Embryonic facial prominence (tissue), 1 donor: ENCODE data around the gene HILPDA.
A peak's percentile ranks its signal among the peaks of the same experiment; 100 is the strongest.
"Not testable (repeated sequence)": the region's sequence is repeated elsewhere in the genome, so short reads cannot be mapped to it uniquely, and the experiment has no call there.

ENCODE experiments used
- DNase-seq: peaks from one replicate; pipeline ENCODE4 v3.0.0-alpha.2; 2016; ENCODE audit errors: extremely low spot score

The HILPDA gene

DNA sequence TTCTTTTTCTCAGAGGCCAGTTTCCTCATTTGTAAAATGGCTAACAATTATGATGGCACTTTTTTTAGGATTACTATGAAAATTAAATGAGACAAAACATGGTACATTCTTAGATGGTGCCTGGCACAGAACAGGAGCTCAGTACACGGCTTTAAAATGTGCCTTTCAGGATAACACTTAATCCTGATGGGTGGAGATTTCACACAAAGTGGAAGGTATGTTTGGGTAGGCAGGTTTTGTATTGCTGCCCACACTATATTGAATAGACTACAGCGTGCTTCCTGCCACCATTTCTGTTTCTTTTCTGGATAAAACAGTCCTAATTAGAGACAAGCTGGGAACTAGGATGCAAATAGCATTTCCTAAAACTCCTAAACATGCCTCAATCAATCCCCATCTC, 23.9 kb upstream of the HILPDA start:
- no peak for DNase-seq

DNA sequence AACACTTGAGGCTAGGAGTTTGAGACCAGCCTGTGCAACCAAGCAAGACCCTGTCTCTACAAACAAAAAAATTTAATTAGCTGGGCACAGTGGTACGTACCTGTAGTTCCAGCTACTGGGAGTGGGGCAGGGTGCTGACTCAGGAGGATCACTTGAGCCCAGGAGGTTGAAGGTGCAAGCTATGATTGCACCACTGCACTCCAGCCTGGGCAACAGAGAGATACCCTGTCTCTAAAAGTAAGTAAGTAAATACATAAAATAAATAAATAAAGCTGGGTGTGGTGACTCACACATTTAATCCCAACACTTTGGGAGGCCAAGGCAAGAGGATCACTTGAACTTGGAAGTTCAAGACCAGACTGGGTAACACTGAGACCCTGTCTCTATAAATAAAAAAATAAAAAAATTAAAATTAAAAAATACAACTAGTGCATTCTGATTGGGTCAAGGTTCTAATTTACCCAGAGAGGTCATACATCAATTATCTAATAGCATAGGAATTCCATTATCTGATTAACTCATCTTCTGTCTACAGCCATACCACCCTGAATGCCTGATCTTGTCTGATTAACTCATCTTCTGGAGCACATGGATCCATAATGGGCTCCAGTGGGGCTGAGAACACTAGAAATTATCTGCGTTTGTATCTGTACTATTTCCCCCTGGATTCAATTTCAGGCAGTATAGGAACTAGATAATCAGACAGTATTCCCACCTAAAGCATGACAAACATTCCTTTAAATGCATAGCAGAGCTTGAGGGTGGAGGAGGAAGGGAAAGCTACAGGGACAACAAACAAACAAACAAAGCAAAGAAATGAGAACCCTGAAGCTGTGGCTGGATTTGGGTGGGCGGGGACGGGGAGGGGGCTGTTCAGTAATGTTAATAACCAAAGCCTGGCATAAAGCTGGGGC, 21.0 kb upstream of the HILPDA start:
- DNase-seq: no peak

DNA sequence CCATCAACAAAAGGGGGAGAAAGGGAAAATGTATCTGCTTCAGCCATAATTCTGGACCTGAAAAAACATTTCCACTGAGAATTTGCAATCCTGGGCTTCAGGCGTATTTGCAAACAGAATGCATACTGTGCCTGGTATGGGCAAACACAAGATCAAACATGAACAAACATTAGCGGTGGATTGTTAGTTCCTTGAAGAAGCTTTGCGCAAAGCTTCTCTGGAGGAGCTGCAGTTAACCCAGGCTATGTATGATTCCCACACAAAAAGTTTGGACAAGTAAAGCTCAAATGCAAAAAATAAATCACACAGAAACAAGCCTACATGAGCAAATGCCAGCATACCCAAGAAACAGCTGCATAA, 20.4 kb upstream of the HILPDA start:
- DNase-seq: no peak

DNA sequence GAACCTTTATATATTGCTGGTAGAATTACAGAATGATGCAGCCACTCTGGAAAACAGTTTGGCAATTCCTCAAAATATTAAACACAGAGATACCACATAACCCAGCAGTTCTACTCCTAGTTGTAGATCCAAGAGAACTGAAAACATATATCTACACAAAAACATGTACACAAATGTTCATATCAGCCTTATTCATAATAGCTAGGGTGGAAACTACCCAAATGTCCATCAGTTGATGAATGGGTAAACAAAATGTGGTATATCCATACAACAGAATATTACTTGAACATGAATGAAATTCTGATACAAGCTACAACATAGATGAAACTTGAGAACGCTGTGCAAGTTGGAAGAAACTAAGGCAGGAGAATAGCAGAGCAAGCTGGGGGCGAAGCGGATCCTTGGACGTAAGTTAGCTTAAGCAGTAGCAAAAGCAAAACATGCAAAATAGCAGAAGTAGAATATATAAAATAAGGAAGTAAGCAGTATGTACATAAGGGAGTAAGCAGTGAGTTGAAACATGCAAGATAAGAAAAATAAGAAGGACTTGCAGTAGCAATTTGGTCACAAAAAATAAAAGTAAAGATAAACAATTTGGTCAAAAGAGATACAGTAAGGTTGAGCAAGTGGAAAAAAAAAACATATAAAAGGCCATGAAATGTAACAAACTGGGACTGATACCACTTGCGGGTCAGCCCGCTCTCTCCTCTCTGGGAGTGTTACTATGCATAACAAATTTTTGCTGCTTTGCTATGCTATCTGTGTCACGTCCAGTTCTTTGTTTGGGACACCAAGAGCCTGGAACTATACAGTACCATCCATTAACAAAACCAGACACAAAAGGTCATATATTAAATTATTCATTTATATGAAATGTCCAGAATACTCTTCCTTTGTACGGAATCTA, 18.0 kb upstream of the HILPDA start:
- DNase-seq: no peak

DNA sequence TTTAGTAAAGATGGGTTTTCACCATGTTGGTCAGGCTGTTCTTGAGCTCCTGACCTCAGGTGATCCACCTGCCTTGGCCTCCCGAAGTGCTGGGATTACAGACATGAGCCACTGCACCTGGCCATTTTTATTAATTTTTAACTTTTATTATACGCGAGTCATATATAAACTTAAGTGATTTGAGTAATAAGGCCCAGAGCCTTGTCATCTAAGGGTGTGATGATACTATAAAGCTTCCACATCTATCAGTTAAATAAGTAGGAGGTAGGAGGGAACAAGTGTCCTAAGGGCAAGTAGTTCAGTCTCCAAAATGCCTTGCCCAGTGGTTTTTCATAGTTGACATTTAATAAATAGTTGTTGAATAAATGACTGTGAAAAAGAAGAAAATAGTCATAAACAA, 13.3 kb upstream of the HILPDA start:
- no peak for DNase-seq

DNA sequence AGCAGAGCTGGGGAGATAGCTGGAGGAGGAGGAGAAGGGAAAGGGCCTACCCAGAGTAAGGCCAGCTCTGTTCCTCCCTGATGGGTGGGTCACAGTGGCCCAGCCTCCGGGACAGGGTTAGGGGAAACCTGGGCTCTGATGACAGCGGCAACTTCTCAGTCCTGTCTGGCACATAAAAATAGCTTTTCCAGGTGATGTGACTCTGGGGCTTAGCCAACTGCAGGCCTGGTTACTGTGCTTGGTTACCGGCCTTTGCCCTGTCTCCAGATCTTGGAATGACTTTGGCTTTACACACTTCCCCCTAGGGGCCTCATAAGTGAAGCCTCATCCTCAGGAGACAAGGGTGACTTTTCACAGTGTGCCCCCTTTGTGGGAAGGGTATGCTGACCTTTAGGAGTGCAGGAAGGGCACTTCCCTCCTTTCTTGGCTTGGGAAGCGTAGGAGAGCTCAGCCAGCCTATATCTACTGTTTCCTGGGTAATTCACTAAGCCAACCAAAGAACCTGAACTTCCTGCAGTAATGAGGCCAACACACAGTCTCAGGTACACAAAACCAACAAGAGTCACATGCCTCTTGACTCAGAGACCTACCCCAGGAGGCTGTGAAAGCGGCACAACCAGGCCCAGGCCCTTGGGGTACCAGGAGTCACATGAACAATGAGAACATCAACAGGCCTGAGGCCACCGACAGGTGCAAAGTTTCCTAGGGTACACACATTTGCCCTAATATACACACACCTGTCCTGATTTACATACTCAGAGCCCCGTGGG, 11.7 kb upstream of the HILPDA start:
- no peak for DNase-seq

DNA sequence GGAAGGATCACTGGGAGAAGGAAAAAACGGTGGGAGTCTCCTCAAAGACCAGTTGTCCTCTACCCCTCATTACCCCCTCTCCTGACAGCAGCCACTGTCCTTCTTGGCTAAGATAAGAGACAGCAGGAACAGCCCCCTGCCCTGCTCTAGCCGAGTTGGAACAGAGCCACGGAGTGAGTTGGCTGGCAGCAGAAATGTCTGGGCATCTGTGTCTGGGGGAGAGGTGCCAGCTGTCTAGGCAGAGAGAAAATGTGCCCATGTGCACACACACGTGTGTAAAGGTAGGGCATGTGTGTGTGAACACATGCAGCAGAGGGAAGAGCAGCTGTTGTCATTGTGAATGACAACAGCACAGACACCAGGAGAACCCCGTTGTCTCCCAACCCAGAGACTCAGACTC, 9.4 kb upstream of the HILPDA start:
- no peak for DNase-seq

DNA sequence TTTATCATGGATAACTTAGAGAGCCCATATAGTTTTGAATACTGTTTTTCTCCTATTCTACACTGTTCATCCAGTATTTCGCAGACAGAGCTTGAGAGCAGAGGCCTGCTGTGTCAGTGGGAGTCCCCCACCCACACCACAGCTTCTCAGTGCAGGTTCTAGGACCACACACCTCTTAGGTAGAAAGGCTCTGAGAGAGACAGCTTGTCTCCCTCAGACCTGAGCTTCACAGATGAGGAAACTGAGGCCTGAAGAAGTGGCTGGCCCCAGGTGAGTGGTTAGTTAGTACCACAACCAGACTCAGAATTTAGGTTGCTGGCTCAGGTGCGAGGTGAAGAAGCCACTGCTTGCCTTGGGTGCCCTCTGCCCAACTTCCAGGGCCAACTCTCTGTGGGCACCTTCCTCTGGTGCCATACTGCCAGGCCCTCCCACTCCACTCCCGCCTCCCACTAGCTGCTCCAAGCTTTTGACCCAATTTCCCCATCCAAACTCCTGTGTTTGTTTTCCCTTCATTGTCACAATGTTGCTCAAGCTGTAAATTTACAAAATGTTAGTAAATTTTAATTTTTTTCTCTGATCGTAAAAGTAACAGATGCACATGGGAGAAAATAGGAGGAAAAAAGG, 7.6 kb upstream of the HILPDA start:
- no peak for DNase-seq

DNA sequence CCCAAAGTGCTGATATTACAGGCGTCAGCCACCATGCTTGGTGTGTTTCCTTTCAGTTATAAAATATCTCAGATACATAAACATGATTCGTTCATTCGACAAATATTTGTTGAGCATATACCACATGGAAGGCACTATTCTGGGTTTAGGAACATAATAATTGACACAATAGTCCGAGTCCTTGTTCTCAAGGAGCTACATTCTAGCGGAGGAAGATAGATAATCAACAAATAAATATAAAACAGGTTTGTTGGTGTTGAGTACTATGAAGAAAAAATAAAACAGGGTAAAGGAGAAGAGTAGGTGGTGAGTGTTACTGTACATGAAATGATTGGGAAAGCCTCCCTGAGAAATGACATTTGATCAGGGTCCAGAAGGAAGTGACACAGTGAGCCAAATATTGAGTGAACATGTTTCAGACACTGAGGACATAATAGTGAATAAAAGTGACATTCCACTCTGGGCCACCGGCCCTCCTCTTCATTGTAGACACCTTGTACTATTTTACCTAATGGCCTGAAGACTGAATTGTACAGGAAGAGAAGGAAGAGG, 6.9 kb upstream of the HILPDA start:
- no peak for DNase-seq

DNA sequence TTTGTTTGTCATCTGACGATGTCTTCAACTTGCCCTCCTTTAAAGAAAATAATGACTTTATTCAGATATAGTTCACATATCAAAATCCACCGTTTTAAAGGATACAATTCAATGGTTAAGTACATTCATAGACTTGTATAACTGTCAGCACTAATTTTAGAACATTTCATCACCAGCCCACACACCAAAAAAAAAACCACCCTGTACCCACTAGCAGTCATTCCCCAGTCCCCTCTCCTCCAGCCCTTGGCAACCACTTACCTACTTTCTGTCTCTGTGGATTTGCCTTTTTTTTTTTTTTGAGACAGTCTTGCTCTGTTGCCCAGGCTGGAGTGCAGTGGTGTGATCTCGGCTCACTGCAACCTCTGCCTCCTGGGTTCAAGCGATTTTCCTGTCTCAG, 5.3 kb upstream of the HILPDA start:
- DNase-seq: no peak

DNA sequence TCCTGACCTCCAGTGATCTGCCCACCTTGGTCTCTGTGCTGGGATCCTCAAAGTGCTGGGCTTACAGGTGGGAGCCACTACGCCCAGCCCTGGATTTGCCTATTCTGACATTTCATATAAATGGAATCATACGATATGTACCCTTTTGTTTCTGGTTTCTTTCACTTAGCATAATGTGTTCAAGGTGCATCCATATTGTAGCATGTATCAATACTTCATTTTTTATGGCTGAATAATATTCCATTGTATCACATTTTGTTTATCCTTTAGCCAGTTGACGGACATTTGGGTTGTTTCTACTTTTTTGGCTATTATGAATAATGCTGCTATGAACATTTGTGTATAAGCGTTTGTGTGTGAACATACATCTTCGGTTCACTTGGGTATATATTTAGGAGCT, 4.8 kb upstream of the HILPDA start:
- DNase-seq: no peak

DNA sequence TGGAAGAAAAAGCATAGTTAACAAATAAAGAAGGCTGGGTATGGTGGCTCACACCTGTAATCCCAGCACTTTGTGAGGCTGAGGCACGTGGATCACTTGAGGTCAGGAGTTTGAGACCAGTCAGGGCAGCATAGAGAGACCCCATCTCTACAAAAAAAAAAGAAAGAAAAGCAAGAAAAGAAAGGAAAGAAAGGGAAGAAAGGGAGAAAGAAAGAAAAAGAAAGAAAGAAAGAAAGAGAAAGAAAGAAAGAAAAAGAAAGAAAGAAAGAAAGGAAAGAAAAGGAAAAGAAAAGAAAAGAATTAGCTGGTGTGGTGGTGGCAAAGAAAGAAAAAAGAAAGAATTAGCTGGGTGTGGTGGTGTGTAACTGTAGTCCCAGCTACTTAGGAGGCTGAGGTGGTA, 3.1 kb upstream of the HILPDA start:
- no peak for DNase-seq

DNA sequence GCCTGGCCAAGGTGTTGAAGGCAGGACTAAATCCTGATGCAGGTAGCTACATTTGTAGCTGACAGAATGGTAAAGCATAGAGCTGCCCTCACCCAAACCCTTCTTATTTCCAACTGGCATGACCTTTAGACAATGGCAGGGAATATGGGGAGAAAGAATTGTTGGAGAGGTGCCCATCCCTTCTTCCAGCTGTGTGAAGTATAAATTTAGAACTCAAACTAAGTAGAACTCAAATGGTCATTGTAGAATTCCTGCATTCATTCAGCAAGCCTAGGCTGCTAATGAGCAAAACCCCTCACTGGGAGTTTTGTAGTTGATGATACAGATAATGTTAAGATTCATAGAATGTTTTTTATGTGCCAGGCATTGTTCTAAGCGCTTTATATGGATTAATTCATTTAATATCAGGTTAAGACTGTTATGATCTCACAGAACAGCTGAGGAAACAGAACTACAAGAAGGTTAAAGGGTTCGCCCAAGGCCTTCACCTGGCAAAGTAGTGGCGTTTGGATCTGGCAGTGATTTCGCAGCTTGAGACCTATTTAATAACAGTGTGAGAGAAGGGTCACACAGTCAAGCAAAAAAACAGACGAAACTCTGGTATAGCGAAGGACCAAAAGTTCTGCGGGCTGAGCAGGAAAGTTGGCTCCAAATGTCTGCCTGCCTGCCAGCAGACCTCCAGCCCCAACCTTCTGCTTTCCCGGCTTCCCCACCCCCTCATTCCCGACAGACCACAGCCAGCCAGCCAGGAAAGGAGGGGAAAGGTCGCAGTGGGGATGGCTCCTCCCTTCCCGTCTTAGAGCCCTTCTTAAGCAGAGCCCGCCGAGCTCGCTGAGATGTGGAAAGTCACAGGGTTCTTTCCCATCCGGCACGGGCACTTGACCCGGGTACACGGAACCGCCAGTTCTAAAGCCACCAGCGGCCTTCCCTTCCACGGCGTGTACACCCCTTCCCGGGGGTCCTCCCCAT, 1.6 kb upstream of the HILPDA start:
- peak; percentile 89 for DNase-seq

DNA sequence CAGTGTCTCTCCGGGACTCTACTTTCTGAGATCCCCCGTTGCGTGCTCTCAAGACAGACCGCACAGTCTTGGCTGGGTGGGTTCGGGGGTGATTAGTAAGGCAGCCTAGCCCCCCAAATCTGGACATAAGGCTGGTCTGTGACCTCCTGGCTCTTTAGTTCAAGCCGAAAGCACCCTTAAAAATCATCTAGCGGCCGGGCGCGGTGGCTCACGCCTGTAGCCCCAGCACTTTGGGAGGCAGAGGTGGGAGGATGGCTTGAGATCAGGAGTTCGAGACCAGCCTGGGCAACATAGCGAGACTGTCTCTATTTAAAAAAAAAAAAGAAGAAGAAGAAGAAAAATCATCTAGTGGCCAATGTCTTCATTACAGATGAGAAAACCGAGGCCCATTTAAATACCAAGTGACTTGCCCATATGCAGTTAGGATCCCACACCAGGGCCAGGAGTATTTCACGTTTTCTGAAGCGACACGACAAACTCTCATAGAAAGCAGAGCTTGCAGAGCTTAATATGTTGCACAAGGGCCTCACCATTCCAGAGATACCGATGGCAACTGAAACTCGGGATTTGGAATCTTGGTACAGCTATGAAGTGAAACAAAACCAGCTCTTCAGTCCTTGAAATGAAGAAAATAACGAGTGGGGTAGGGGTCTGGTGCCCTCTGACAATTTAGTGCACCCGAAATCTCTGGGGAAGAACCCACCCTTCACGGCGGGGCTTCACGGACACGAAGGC, 703 bp upstream of the HILPDA start:
- DNase-seq: no peak

DNA sequence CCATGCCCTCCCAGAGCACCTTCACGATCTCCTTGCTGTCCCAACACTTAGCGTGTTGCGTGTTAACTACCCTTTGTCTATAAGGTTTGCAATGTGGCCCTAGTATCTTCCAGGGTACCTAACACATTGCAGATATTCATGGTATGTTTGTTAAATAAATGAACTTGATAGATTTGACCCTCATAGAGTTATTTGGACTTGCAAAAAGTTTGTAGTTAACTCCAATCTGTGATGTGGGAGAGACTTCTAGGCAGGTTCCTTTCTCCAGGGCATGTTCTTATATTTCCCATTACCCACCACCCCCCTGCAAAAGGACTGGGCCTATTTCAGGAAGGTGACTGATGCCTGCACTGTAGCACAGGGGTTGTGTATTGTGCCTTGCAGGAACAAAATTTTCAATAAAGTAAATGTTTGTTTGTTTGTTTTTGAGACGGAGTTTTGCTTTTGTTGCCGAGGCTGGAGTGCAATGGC, 612 bp downstream of the HILPDA start:
- no peak for DNase-seq

DNA sequence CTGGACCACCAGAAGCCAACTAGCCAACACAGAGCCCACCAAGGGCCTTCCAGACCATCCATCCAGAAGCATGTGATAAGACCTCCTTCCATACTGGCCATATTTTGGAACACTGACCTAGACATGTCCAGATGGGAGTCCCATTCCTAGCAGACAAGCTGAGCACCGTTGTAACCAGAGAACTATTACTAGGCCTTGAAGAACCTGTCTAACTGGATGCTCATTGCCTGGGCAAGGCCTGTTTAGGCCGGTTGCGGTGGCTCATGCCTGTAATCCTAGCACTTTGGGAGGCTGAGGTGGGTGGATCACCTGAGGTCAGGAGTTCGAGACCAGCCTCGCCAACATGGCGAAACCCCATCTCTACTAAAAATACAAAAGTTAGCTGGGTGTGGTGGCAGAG, 1.7 kb downstream of the HILPDA start:
- not testable (repeated sequence) for DNase-seq

DNA sequence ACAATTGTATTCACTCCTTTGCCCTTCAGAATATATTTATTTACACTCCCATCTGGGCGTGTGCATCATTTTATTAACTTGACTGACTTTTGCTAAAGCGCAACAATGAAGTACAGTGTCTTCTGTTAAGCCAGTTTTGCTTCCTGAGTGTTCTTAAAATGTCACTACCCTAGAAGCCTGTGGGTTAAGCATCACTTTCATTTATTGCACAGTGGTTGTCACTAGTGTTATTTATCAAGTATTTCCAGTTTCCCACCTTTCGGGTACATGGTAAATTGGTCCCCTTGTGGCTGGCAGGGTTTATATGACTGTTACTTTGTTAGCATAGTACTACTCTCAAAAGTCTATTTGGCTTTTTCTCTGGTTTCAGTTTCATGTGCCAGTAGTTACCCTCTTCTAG, 3.3 kb downstream of the HILPDA start:
- DNase-seq: no peak

DNA sequence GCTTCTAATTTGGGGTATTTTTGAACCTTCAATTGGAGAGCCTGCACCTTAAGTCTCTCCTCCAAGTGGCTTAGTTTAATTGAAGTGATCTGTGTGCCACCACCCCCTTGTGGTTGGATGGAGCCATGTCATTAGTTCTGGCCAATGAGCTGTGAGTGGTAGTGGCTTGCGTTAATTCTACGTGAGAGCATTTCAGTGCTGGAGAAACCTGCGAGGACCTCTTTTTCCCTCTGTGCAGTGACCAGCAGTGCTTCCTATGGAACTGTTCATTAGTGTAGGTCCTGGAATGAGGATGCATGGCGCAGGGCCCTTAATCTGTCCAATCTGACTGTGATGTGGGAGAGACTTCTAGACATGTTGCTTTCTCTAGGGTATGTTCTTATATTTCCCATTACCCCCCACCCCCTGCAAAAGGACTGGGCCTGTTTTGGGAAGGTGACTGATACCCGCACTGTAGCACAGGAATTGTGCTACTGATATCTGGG, 3.8 kb downstream of the HILPDA start:
- no peak for DNase-seq

DNA sequence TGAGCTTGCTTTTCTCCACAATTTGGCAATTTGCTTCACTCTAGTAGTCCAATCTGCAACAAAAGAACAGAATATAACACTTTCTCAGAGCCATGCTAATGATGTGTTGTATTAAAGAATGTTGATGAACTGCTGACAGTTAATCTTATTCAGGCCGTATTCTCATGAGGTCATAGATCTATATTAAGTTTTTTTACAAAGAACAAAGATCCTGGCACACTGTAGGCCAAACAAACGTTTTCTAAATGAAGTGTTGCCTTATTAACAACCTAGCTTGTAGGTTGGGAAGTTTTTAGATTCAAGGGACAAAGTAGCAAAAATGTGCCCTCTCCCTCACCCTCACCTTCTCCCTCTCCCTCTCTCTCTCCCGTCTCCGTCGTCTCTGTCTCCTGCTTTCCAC, 6.8 kb downstream of the HILPDA start:
- DNase-seq: no peak
